GM19452 (cell line): ENCODE data around the gene IFI30.
A peak's percentile ranks its signal among the peaks of the same experiment; 100 is the strongest.

ENCODE experiments used
- ATAC-seq: cut with Tn5 transposase; IDR thresholded peaks from one replicate; pipeline ENCODE4 v1.9.1; 2021; ENCODE audit not compliant: unreplicated experiment

IFI30 gene

GRCh38 chr19:18170714-18171255 is 2.8 kb upstream of the IFI30 start:
- ATAC-seq = no peak

DNA sequence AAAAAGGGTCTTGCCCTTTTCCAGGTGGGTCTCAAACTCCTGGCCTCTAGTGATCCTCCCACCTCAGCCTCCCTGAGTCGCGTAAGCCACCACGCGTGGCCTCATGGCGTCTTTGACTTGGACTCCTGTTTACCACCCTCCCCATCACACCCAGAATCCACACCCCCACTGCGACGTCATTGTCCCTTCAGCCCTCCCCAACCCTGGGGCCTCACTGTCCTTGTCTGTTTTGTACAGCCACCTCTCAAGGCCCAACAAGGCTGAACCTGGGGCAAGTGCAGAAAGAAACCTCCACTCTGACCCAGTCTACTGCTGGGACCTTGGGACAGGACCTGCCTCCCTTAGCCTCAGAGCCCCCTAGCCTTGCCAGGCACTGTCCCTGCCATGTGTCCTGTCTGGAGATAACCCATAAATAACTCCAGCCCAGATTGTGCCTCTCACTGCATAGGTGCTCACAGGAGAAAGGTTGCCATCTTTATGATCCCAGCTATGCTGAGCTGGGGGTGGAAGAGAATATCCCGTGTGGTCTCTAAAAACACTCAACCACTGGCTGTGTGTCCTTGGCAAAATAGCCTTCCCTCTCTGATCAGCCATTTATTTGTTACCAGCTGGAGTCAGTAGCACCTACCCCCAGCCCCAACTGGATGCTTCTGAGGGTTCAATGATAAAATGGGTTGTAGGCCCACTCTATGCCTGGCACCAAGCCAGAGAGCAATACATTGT is 1.8 kb upstream of the IFI30 start:
- ATAC-seq = no peak

DNA sequence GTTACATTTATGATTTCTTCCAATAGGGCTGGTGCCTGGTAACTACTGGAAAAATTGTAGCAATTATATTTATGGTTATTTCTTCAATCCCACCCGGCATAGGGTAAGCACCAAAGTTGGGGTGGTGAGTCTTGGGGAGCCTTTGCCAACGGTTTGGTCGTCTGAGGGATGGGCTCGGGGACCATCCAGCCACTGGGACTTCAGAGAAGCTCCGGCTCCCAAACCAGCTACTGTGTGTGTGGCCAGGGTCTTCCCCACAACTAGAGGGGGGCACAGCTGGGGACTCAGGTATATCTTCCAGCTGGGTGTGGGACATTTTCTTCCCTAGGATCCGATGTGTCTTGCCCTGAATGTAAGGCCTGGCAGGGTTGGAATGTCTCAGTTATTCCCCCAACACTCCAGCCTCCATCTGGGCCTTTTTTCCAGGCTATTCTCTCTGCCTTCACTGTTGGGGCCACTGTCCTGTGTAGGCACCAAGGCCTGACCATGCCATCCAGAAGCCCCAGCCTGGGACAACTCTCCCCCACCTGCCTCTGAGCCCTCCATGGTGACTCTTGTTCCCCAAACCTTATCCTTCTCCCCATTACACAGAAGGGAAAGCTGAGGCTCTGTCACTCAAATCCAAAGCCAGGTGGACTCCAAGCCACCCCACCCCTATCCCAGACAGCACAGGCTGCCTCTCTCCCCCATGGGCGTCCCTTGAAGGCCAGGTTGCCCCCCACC is 1.1 kb upstream of the IFI30 start:
- no peak for ATAC-seq

GRCh38 chr19:18173054-18173571 is 500 bp upstream of the IFI30 start:
- ATAC-seq = peak; percentile 5

DNA sequence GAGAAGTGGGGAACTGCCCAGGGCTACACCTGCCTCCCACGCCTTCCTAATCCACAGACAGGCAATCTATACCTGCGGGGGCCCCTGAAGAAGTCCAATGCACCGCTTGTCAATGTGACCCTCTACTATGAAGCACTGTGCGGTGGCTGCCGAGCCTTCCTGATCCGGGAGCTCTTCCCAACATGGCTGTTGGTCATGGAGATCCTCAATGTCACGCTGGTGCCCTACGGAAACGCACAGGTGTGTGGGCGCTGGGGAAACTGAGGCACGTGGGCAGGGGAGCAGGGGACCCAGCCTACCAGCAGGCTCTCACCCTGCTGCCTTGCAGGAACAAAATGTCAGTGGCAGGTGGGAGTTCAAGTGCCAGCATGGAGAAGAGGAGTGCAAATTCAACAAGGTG is 1.4 kb downstream of the IFI30 start:
- ATAC-seq = no peak

DNA sequence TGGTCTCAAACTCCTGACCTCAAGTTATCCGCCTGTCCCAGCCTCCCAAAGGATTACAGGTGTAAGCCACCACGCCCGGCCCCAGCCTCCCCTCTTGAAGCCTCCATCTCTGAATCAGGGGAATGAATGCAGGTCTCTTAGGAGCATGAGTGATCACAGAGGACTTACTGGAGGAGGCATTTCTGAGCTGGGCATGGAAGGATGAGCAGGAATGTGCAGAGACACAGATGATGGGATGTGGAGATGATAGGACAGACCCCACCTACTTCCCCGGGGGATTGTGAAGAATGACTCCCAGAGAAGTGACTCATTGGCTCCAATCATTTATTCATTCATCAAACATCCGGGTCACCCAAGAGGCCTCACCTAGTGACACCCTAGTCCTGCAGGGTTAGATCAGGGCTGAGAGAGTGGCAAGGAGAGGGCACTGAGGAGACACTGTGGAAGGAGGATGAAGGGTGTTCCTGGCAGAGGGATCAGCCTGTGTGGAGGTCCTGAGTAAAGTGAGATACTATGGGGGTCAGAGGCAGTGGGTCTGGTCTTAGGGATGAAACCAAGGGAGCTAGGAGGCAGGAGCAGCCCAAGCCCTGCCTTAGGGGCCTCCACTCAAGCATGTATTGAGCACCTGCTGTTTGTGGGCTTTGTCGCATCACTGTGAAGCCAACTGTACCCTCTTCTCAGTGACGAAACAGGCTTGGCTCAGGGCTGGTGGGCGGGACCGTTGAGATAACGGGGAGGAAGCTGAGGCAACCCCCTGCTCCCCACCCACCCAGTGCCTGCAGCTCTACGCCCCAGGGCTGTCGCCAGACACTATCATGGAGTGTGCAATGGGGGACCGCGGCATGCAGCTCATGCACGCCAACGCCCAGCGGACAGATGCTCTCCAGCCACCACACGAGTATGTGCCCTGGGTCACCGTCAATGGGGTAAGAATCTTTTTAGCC is 3.0 kb downstream of the IFI30 start:
- no peak for ATAC-seq

DNA sequence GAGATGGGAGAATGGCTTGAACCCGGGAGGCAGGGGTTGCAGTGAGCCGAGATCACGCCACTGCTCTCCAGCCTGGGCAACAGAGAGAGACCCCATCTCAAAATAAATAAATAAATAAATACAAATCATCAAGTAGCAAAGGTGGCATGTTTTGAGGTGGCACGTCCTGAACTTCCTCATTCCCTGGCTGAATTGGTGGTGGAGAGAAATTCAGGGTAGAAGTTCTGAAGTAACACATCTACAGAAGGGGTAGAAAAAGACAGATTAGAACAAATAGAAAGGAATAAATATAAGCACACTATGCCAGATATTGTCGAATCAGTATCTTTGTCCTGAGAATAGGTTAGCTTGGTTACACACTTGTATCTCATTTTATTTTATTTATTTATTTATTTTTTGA is 6.3 kb downstream of the IFI30 start:
- no peak for ATAC-seq

GRCh38 chr19:18183529-18183928 is 9.9 kb downstream of the IFI30 start:
- no peak for ATAC-seq

GRCh38 chr19:18185538-18185937 is 11.9 kb downstream of the IFI30 start:
- no peak for ATAC-seq

DNA sequence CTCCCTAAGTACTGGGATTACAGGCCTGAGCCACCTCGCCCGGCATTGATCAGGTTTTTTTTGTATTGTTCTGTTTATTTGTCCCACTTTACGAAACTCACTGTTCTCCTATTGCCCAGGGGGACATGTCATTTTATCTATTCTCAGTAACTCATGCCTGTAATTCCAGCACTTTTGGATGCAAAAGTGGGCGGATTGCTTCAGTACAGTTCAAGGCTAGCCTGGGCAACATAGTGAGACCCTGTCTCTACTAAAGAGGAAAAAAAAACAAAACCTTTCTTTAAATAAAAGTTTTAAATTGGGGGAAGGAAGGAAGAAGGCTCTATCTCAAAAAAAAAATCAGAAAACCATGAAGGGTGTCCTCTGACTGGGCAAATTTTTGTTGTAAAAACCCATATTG is 16.7 kb downstream of the IFI30 start:
- ATAC-seq = no peak

GRCh38 chr19:18191640-18192062 is 18.0 kb downstream of the IFI30 start:
- no peak for ATAC-seq

DNA sequence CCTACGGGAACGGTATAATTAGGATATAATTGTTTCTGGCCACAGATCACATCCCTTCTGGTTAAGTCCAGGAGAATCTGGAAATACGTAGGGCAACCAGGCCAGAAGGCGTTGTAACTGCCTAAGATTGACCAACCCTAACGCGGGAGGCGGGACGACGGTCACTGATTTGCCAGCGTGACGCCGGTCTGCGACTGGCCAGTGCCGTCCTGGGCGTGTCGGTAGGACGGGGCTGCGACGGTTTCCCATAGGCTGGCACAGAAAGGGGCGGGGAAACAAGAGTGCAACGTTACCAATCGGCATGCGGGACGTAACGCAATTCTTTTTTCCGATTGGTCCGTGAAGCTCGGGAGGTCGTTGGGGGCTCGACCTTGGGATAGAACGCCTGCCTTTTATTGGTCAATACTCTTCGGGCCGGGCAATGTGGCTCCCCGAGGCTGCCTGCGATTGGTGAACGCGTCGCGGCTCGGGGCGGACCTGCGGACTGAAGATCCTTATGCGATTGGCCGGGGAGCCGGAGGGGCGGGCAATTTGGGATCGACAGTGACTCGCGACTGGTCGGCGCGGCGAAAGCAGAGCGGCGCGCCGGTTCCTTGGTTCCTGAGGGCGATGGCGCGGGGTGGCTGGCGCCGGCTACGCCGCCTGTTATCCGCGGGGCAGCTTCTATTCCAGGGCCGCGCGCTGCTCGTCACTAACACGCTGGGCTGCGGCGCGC is 19.2 kb downstream of the IFI30 start, which contains the start of gene MPV17L2:
MPV17L2 (plus strand) TSS at position 546 of the 715 bp plus-strand sequence; CDS start at position 610, 64 bp downstream.
- ATAC-seq = peak; percentile 81

- peak; percentile 7 for ATAC-seq
Observed at GRCh38 chr19:18193388-18194180, 20.0 kb downstream of the IFI30 start.

- no peak for ATAC-seq
Observed at GRCh38 chr19:18194181-18194530, 20.5 kb downstream of the IFI30 start.

GRCh38 chr19:18194554-18195238 is 21.1 kb downstream of the IFI30 start:
- ATAC-seq = no peak

DNA sequence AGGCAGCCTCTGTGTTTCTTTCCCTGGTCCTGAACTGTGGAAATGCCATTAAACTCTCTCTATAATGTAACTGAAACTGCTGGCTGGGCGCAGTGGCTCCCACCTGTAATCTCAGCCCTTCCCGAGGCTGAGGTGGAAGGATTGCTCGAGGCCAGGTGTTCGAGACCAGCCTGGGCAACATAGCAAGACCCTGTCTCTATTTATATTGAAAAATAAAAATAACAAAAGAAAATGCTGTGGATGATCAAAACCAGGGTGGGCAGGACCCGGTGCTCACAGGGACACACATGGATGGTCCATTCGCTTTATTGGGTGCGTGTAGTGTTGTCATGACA is 22.9 kb downstream of the IFI30 start:
- no peak for ATAC-seq

- ATAC-seq = no peak
Observed at GRCh38 chr19:18197306-18197705, 23.7 kb downstream of the IFI30 start.

- ATAC-seq = no peak
Observed at GRCh38 chr19:18197941-18198340, 24.3 kb downstream of the IFI30 start.

DNA sequence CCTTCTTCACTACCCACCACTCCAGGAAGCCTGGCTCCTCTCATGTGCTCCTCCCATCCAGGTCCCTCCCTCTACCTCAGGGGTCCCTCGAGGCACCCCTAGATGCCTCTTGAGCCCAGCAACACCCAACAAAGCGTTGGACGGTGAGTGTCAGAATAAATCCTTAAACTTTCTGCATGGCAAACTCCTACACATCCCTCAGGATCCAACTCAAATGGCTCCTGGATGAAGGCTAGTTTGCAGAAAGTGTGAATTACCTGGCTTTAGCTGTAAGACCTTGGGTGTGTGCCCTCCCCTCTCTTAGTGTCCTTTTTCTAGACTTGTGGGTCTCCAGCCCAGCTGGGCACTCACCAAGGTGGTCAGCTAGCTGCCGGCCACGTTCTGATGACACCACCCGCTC is 24.8 kb downstream of the IFI30 start:
- ATAC-seq = no peak
